ENCODE measurements around the gene AIG1.
"Not testable (repeated sequence)": the region's sequence is repeated elsewhere in the genome, so short reads cannot be mapped to it uniquely, and the experiment has no call there.

AIG1 gene

GRCh38 chr6:143130928-143131327 lies 70.2 kb downstream of the AIG1 start:
- ChIA-PET CTCF (no interaction called here), POLR2A (no interaction called here)
- TF ChIP-seq SP1 (IDR thresholded peaks at IDR 0.05) = no peak
- TF ChIP-seq L3MBTL2 (conservative IDR thresholded peaks at IDR 0.05) = no peak
- TF ChIP-seq CTBP1 (IDR thresholded peaks at IDR 0.05; ENCODE audit: borderline replicate concordance) = no peak
- no peak for TF ChIP-seq FOXA1 (IDR thresholded peaks at IDR 0.05)
- TF ChIP-seq BHLHE40 (IDR thresholded peaks at IDR 0.05; ENCODE audit: borderline replicate concordance) = no peak
- no peak for TF ChIP-seq SUZ12 (IDR thresholded peaks at IDR 0.05)
- TF ChIP-seq ELF4 (IDR thresholded peaks at IDR 0.05) = no peak
- TF ChIP-seq PKNOX1 (IDR thresholded peaks at IDR 0.05) = no peak
- no peak for TF ChIP-seq FOXM1 (IDR thresholded peaks at IDR 0.05; ENCODE audit: borderline replicate concordance)
- no peak for TF ChIP-seq ZNF384 (IDR thresholded peaks at IDR 0.05)
- TF ChIP-seq FOXK2 (IDR thresholded peaks at IDR 0.05) = no peak
- TF ChIP-seq HDGF (IDR thresholded peaks at IDR 0.05; ENCODE audit: borderline replicate concordance) = no peak
- no peak for TF ChIP-seq NFRKB (IDR thresholded peaks at IDR 0.05)
- TF ChIP-seq LEF1 (IDR thresholded peaks at IDR 0.05; ENCODE audit: borderline replicate concordance) = no peak
- no peak for TF ChIP-seq ARNT (IDR thresholded peaks at IDR 0.05)
- no peak for TF ChIP-seq TARDBP (IDR thresholded peaks at IDR 0.05)
- no peak for DNase-seq (ENCODE audit: extremely low spot score)

GRCh38 chr6:143135325-143135724 lies 74.6 kb downstream of the AIG1 start:
- TF ChIP-seq SP1 (IDR thresholded peaks at IDR 0.05) = no peak
- TF ChIP-seq PKNOX1 (IDR thresholded peaks at IDR 0.05) = no peak
- TF ChIP-seq ZNF384 (IDR thresholded peaks at IDR 0.05) = no peak
- TF ChIP-seq ELF4 (IDR thresholded peaks at IDR 0.05) = no peak
- TF ChIP-seq ARNT (IDR thresholded peaks at IDR 0.05) = no peak
- no peak for TF ChIP-seq TARDBP (IDR thresholded peaks at IDR 0.05)
- no peak for TF ChIP-seq CTBP1 (IDR thresholded peaks at IDR 0.05; ENCODE audit: borderline replicate concordance)
- no peak for TF ChIP-seq HDGF (IDR thresholded peaks at IDR 0.05; ENCODE audit: borderline replicate concordance)
- TF ChIP-seq FOXM1 (IDR thresholded peaks at IDR 0.05; ENCODE audit: borderline replicate concordance) = no peak
- no peak for TF ChIP-seq NFRKB (IDR thresholded peaks at IDR 0.05)
- ChIA-PET POLR2A (no interaction called here), CTCF (no interaction called here)
- DNase-seq (ENCODE audit: extremely low spot score) = no peak

GRCh38 chr6:143135797-143136561 lies 75.3 kb downstream of the AIG1 start:
- TF ChIP-seq CTBP1 (IDR thresholded peaks at IDR 0.05; ENCODE audit: borderline replicate concordance) (no peak), PKNOX1 (IDR thresholded peaks at IDR 0.05) (no peak), NFRKB (IDR thresholded peaks at IDR 0.05) (no peak), SUZ12 (IDR thresholded peaks at IDR 0.05) (no peak), HDGF (IDR thresholded peaks at IDR 0.05; ENCODE audit: borderline replicate concordance) (no peak), FOXA1 (IDR thresholded peaks at IDR 0.05) (no peak), FOXM1 (IDR thresholded peaks at IDR 0.05; ENCODE audit: borderline replicate concordance) (no peak), TARDBP (IDR thresholded peaks at IDR 0.05) (no peak), BHLHE40 (IDR thresholded peaks at IDR 0.05; ENCODE audit: borderline replicate concordance) (no peak), LEF1 (IDR thresholded peaks at IDR 0.05; ENCODE audit: borderline replicate concordance) (no peak), L3MBTL2 (conservative IDR thresholded peaks at IDR 0.05) (no peak), ELF4 (IDR thresholded peaks at IDR 0.05) (no peak), SP1 (IDR thresholded peaks at IDR 0.05) (no peak), ZNF384 (IDR thresholded peaks at IDR 0.05) (no peak), FOXK2 (IDR thresholded peaks at IDR 0.05) (no peak), ARNT (IDR thresholded peaks at IDR 0.05) (no peak)
- ChIA-PET CTCF (no interaction called here), POLR2A (no interaction called here)
- DNase-seq (ENCODE audit: extremely low spot score) = no peak

GRCh38 chr6:143136647-143137046 lies 76.0 kb downstream of the AIG1 start:
- CTCF ChIA-PET = no interaction called here
- DNase-seq (ENCODE audit: extremely low spot score) = no peak
- no peak for TF ChIP-seq L3MBTL2 (conservative IDR thresholded peaks at IDR 0.05)
- no peak for TF ChIP-seq SUZ12 (IDR thresholded peaks at IDR 0.05)
- TF ChIP-seq LEF1 (IDR thresholded peaks at IDR 0.05; ENCODE audit: borderline replicate concordance) = no peak
- TF ChIP-seq FOXK2 (IDR thresholded peaks at IDR 0.05) = no peak
- TF ChIP-seq TARDBP (IDR thresholded peaks at IDR 0.05) = no peak
- POLR2A ChIA-PET = no interaction called here

GRCh38 chr6:143139239-143139784 lies 78.6 kb downstream of the AIG1 start:
- ChIA-PET CTCF (no interaction called here), POLR2A (no interaction called here)
- no peak for DNase-seq (ENCODE audit: extremely low spot score)
- no peak for TF ChIP-seq ARNT (IDR thresholded peaks at IDR 0.05)
- no peak for TF ChIP-seq LEF1 (IDR thresholded peaks at IDR 0.05; ENCODE audit: borderline replicate concordance)
- TF ChIP-seq SUZ12 (IDR thresholded peaks at IDR 0.05) = no peak
- TF ChIP-seq ZNF384 (IDR thresholded peaks at IDR 0.05) = no peak
- no peak for TF ChIP-seq ELF4 (IDR thresholded peaks at IDR 0.05)
- TF ChIP-seq BHLHE40 (IDR thresholded peaks at IDR 0.05; ENCODE audit: borderline replicate concordance) = no peak
- no peak for TF ChIP-seq L3MBTL2 (conservative IDR thresholded peaks at IDR 0.05)
- no peak for TF ChIP-seq FOXK2 (IDR thresholded peaks at IDR 0.05)
- no peak for TF ChIP-seq TARDBP (IDR thresholded peaks at IDR 0.05)
- TF ChIP-seq SP1 (IDR thresholded peaks at IDR 0.05) = no peak
- TF ChIP-seq NFRKB (IDR thresholded peaks at IDR 0.05) = no peak

- DNase-seq (ENCODE audit: extremely low spot score); POLR2A ChIA-PET; CTCF ChIA-PET: not testable (repeated sequence)
Measured at GRCh38 chr6:143139884-143140283, 79.2 kb downstream of the AIG1 start.
